ENCODE data around the gene CEP20.

- TF ChIP-seq, protein P1, sequence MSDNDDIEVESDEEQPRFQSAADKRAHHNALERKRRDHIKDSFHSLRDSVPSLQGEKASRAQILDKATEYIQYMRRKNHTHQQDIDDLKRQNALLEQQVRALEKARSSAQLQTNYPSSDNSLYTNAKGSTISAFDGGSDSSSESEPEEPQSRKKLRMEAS (IDR thresholded peaks at IDR 0.05), result no peak
- no peak for TF ChIP-seq EP300 (IDR thresholded peaks at IDR 0.05; ENCODE audit: borderline replicate concordance)
Observed at GRCh38 chr16:15865742-15866141, 22.7 kb downstream of the CEP20 start.
